HepG2 (cell line): ENCODE results near the gene DLX1. TPM values are rescaled to one million over a fixed set of nuclear protein-coding genes. Genes with fewer than 3 reads are reported as not detected.

Experiments used
- ARID4A ChIP-seq: sonication (generic); formaldehyde crosslinking; IDR thresholded peaks from 2 replicates; pipeline ENCODE4 v1.5.0; 2020; ENCODE audit warnings: mild to moderate bottlenecking, missing genetic modification reagents, borderline replicate concordance
- ARNT2 ChIP-seq: sonication (generic); formaldehyde crosslinking; IDR thresholded peaks from 2 replicates; pipeline ENCODE4 v1.8.0; 2022; ENCODE audit warnings: mild to moderate bottlenecking, low read depth, missing genetic modification reagents, moderate library complexity
- MAFG ChIP-seq: sonication (generic); formaldehyde crosslinking; IDR thresholded peaks from 2 replicates; pipeline ENCODE4 v1.5.1; 2020; ENCODE audit warnings: mild to moderate bottlenecking, missing genetic modification reagents
- MLXIP ChIP-seq: sonication (generic); formaldehyde crosslinking; IDR thresholded peaks from 2 replicates; pipeline ENCODE4 v1.9.0; 2021; ENCODE audit warnings: missing genetic modification reagents, borderline replicate concordance
- NFIB ChIP-seq: sonication (generic); formaldehyde crosslinking; IDR thresholded peaks from 2 replicates; pipeline ENCODE4 v1.9.0; 2021; ENCODE audit warnings: missing genetic modification reagents, mild to moderate bottlenecking, borderline replicate concordance
- POLR2AphosphoS2 ChIP-seq: IDR thresholded peaks from 2 replicates; pipeline ENCODE4 v1.6.1; 2011; ENCODE audit warnings: low read depth, low read length, improper control_type of control experiment
- SIN3B ChIP-seq: fragments of 150-350 bp; IDR thresholded peaks from 2 replicates; pipeline ENCODE4 v1.6.1; 2014; ENCODE audit warnings: low read length
- SNAPC5 ChIP-seq: sonication (generic); formaldehyde crosslinking; IDR thresholded peaks from 2 replicates; pipeline ENCODE4 v1.8.1; 2023; ENCODE audit warnings: mild to moderate bottlenecking, missing genetic modification reagents, borderline replicate concordance
- TBX3 ChIP-seq: fragments of 450-650 bp; IDR thresholded peaks from 2 replicates; pipeline ENCODE4 v1.6.1; 2017; ENCODE audit warnings: antibody characterized with exemption, mild to moderate bottlenecking, inconsistent platforms, borderline replicate concordance
- TCF7L2 ChIP-seq: IDR thresholded peaks from 2 replicates; pipeline ENCODE4 v1.6.1; 2011; ENCODE audit warnings: mild to moderate bottlenecking, low read depth, low read length, moderate library complexity
- WIZ ChIP-seq: sonication (generic); formaldehyde crosslinking; IDR thresholded peaks from 2 replicates; pipeline ENCODE4 v1.5.1; 2020; ENCODE audit warnings: mild to moderate bottlenecking, missing genetic modification reagents
- ZC3H13 ChIP-seq: sonication (generic); formaldehyde crosslinking; IDR thresholded peaks from 2 replicates; pipeline ENCODE4 v1.8.1; 2023; ENCODE audit warnings: mild to moderate bottlenecking, missing genetic modification reagents, moderate library complexity
- ZNF713 ChIP-seq: sonication (generic); formaldehyde crosslinking; IDR thresholded peaks from 2 replicates; pipeline ENCODE4 v1.4.0; 2020; ENCODE audit warnings: mild to moderate bottlenecking, missing genetic modification reagents
- ZNF773 ChIP-seq: sonication (generic); formaldehyde crosslinking; IDR thresholded peaks from 2 replicates; pipeline ENCODE4 v1.4.0; 2020; ENCODE audit warnings: missing genetic modification reagents, borderline replicate concordance
- polyA plus RNA-seq, 8 experiments: library from polyadenylated mRNA; depleted of rRNA in 3 of 8; stranded (reverse) in 7 of 8; unstranded in 1 of 8; fragments of >200 nt; fragmentation: Illumina TruSeq in 4 of 8; extraction: Trizol in 4 of 8; gene quantifications; 2 replicates each; pipeline versions ENCODE4 v1.2.1 to v1.2.3, GENCODE V29; 2011 to 2016; ENCODE audit warnings: low read depth in 4 of 8, missing spikeins in 1 of 8, mixed read lengths in 1 of 8; ENCODE audit not compliant: insufficient read depth in 1 of 8
- total RNA-seq, 5 experiments: library from RNA; depleted of rRNA; stranded (reverse); fragments of >200 nt; fragmentation: Illumina TruSeq; extraction: Trizol; gene quantifications; 2 replicates each; pipeline ENCODE4 v1.2.3, GENCODE V29; 2016; ENCODE audit warnings: low read depth in 1 of 5
- TF ChIP-seq, protein P1 (sequence below): sonication (generic); formaldehyde crosslinking; IDR thresholded peaks from 2 replicates; pipeline ENCODE4 v1.5.0; 2020; ENCODE audit warnings: missing genetic modification reagents
- TF ChIP-seq, protein P2 (sequence below): IDR thresholded peaks from 2 replicates; pipeline ENCODE4 v1.6.1; 2018; ENCODE audit warnings: missing genetic modification reagents
- TF ChIP-seq, protein P3 (sequence below): sonication (generic); formaldehyde crosslinking; IDR thresholded peaks from 2 replicates; pipeline ENCODE4 v1.4.0; 2020; ENCODE audit warnings: missing genetic modification reagents, low read depth, mild to moderate bottlenecking, borderline replicate concordance

The DLX1 gene
- total and polyA plus RNA-seq, 2 of the 13 experiments (the other 11 are each of a cell fraction or from before 2014, with no cell fraction given): 0.18 to 0.86 TPM

DNA sequence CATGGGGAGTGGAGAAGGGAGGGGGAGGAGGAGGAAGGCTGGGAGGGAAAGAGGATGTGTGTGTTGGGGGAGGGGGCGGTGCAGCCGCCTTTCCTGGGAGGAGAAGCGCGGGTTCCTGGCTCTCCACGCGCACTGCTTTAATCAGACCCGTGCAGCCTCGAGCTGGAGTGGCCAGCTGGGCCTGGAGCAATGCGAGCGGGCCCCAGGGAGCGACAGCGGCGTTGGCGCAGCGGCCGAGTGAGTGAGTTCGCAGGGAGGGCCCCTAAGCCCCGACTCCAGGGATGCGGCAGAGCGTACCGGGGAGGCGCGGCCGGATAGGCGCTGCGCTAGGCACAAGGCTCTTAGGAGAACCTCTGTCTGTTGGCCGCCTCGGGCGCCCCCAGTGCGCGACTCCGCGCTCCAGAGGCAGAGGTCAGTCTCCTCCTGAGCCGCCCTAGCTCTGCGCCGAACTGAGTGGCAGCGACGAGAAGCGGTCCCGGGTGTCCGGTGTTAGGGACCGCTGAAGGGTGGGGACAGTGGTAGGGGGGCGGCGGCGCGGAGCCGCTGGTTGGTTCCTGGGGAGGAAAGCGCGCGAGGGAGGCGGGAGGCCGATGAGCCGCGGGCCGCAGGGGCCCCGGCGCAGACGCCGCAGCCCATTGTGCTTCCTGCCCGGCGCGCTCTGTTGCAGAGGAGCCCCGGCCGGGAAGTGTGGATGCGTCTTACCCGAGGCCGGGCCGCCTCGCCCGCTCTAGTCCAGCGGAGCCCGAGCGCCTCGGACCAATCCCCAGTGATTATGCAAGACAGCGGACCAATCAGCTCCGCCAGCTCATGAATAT, 455 bp upstream of the DLX1 start (continued):
- TF ChIP-seq SIN3B: no peak
- TF ChIP-seq ZNF713: no peak
- TF ChIP-seq, protein P1, sequence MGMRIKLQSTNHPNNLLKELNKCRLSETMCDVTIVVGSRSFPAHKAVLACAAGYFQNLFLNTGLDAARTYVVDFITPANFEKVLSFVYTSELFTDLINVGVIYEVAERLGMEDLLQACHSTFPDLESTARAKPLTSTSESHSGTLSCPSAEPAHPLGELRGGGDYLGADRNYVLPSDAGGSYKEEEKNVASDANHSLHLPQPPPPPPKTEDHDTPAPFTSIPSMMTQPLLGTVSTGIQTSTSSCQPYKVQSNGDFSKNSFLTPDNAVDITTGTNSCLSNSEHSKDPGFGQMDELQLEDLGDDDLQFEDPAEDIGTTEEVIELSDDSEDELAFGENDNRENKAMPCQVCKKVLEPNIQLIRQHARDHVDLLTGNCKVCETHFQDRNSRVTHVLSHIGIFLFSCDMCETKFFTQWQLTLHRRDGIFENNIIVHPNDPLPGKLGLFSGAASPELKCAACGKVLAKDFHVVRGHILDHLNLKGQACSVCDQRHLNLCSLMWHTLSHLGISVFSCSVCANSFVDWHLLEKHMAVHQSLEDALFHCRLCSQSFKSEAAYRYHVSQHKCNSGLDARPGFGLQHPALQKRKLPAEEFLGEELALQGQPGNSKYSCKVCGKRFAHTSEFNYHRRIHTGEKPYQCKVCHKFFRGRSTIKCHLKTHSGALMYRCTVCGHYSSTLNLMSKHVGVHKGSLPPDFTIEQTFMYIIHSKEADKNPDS: no peak
- no peak for TF ChIP-seq MAFG
- TF ChIP-seq, protein P2, sequence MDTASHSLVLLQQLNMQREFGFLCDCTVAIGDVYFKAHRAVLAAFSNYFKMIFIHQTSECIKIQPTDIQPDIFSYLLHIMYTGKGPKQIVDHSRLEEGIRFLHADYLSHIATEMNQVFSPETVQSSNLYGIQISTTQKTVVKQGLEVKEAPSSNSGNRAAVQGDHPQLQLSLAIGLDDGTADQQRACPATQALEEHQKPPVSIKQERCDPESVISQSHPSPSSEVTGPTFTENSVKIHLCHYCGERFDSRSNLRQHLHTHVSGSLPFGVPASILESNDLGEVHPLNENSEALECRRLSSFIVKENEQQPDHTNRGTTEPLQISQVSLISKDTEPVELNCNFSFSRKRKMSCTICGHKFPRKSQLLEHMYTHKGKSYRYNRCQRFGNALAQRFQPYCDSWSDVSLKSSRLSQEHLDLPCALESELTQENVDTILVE (CRISPR knock-in tag): no peak
- no peak for TF ChIP-seq MLXIP
- TF ChIP-seq SNAPC5 (CRISPR knock-in tag): no peak
- TF ChIP-seq ARID4A (CRISPR knock-in tag): no peak; the same call in 1 of the 2 replicates
- TF ChIP-seq NFIB (CRISPR knock-in tag): no peak; the same call in 1 of the 2 replicates
- no peak for TF ChIP-seq TBX3
- TF ChIP-seq, protein P3, sequence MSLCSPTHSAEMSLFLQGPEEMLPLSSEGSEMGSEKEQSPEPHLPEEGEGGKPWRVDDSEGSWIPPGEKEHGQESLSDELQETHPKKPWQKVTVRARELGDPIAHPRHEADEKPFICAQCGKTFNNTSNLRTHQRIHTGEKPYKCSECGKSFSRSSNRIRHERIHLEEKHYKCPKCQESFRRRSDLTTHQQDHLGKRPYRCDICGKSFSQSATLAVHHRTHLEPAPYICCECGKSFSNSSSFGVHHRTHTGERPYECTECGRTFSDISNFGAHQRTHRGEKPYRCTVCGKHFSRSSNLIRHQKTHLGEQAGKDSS (CRISPR knock-in tag): peak; percentile 52; the same call in 1 of the 2 replicates
- TF ChIP-seq TCF7L2: no peak
- TF ChIP-seq POLR2AphosphoS2: no peak
- no peak for TF ChIP-seq ZC3H13
- no peak for TF ChIP-seq ZNF773
- TF ChIP-seq WIZ (CRISPR knock-in tag): no peak
- peak; percentile 37; the same call in 1 of the 2 replicates for TF ChIP-seq ARNT2 (CRISPR knock-in tag)
